Measurements from ENCODE around the gene CTNNA3.
"Not testable (repeated sequence)": the region's sequence is repeated elsewhere in the genome, so short reads cannot be mapped to it uniquely, and the experiment has no call there.

CTNNA3 gene

DNA sequence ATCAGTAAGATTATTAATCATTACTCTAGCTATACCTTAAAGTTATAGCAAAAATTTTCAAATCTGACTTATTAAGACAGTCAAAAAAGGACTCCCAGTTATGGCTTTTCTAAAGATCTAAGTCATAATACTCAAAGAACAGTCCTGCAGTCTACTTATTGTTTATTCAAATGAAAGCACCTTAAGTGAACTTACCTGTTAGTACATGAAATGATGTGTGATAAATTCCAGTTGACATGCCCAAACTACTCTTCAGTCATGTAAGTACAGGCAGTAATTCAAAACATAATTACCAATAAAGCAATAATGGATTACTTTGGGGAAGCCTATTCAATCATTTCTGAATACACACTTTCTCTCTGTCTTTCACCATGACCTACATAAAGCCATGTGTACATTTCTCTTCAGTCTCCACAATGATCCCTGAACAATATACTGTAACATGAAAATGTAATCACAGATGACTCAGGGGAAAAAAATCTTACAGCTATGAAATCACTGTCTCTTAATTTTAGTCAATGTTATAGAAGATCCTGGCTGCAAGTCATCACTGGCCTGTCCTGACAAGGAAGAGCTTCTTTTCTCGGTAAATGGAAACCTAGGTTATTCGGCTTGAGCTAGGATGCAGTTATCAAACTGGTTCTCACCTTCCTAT, 1190.9 kb downstream of the CTNNA3 start:
- DNase-seq: no peak

DNA sequence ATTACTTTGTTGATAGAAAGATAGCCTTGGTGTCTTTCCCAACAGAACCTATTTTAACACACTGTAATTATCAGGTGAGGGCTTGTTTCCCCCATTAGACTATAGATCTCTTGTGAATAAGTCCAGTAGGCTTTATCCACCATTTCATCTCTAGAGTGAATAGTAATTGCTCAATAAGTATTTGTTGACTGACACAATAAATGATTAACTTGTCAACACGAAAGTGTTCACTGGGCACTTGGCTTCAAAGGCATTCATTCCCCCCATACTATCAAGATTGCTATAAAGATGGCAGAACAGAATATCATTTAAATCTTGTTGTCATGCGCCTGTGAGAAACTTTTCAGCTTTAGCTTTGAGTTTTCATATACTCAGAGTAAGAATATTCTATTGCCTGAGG, 1194.6 kb downstream of the CTNNA3 start:
- no peak for DNase-seq

DNA sequence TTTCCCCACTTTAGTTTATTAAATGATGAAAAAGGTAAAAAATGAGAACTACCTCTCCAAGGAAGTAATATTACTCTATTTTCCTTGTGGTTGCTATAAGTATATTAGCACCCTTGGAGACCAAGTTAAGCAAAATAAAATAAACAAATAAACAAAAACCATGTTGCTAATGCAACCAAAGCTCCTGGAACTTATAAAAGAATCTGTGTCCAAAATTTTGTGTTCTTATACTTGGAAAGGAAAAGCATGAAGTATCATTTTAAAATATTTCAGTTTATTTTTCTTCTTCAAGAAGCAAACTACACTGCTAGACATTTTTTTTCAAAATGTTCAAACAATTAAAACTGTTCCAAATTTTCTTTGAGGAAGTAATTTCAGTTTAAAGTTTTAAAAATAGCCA, 1212.0 kb downstream of the CTNNA3 start:
- DNase-seq: no peak

DNA sequence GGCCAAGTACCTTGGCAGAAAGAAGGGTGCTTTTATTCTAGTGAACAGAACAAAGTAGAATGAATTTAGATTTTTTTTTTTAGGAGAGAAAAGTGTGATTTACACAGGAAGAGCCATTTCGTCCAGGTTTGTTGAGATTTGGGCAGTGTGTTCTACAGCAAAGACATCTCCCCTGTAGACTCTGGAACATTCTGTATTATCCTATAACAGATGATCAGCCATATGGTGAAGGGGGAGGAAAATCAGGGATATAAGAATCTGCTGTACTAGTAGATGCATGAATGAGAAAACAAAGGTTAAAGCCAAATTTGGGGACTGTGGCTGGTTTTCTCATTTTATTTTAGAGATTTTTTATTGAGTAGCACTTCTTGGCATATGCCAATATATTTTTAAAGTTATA, 1223.8 kb downstream of the CTNNA3 start:
- DNase-seq: no peak

DNA sequence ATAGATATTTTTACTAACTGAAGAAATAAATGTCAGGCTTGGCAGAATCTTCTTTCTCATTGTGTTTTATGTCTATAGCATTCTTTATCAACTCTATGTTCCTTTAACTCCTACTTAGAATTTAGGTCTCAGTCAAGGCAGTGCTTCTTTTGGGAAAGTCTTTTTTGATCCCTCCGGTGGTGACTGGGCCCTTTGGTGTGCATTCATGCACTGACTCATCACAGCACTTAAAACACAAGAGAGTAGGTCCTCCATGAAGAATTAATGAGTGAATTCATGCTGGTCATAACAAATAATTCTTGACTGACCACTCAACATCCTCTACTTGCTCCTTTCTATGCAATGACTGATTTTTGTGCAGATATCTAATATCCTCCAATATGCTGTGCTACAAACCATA, 1229.0 kb downstream of the CTNNA3 start:
- no peak for DNase-seq

DNA sequence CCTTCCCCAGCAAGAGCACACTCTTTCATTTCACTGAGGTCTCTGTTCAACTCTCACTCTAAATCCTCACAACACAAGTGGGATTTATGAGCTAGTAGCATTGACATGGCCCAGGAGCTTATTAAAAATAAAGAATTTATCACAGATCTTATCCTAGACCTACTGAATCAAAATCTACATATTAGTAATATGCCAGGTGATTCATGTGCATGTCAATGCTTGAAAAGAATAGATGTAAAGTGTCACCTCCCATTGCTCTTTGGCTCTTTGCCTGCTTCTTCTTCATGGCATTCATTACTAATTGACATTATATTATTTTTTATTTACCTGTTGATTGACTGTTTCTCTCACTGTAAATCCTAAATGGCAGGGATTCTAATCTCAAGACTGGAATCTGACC, 1229.4 kb downstream of the CTNNA3 start:
- DNase-seq: no peak

DNA sequence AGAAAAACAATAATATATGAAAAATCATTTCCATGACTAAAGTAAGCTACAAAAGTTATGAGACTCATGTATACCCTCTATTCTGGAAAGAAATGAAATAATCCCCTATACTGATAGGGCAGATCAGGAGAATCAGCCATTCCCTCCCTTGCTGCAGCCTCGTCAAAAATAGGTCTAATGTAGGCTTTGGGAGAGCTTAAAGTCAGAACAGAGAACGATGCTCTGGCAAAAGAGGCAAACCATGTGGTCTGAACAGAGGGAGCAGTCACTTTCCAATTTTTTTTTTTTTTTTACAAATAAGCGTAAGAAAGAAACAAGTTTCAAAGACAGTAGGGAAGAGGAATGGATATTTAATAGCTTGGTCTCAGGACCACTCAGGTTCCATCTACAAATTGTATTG, 1232.4 kb downstream of the CTNNA3 start:
- DNase-seq: no peak

DNA sequence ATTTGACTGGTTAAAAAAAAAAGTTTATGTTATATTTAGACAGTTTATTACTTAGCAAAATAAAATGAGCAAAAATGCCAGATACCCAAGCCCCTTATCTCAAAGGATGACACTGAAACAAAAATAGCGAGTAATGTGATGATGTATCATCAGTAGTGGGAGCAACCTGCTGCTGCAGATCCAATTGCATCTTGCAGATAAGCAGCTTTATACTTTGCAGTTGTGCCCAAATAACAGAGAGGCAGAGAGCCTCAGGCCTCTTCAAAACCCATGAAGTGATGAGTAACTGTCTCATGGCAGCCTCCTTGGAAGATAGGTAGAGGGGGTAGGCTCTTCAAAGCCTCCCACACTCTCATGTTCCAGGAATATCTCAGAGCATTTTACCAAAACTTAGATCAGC, 1238.4 kb downstream of the CTNNA3 start:
- no peak for DNase-seq

DNA sequence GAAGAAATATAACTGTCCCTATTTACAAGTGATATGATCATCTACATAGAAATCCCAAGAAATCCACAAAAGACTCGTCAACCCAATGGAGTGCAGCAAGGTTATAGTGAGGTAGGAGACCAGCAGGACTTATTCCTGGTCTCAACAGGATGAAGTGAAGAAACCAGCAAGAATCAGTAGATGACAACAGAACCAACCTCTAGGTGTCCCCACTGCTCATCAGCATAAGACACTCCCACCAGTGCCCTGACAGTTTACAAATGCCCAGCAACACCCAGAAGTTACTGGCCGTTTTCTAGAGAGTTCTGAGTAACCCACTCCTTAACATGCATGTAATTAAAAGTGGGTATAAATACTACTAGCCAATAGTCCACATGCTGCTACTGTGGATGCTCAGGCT, 1240.7 kb downstream of the CTNNA3 start:
- no peak for DNase-seq

DNA sequence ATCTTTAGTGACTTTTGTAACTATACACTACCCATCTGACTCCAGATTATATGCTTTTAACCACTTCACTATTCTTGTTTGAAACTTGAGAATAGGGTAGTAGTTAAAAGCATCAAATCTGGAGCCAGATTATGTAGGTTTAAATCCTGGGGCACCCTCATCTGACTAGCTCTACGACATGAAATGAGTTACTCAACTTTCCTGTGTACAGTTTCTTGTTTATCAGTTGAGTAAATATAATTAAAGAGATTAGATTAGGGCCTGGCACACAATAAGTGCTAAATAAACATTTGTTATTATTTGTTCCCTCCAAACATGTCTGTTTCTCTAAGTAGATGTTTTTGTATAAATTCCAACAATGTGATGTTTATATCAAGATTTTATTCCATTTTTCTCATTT, 1255.4 kb downstream of the CTNNA3 start:
- no peak for DNase-seq

DNA sequence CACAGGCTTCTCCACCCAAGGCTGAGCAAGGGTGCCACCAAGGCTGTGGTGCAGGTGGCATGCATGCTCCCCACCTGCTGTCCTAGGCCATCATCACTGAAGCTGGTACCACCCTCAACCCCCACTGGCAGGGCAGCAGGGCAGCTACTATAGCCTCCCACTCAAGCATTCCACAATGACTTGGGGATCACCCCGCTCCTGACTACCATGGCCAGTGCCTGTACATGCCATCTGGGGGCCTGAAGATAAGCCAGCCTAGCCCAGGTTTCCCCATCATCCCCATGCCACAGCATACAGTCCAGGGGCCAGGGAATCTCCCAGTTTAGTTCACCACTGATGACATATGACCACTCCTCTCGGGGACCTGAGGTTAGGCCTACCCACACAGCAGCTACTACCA, 1281.1 kb downstream of the CTNNA3 start:
- DNase-seq: no peak

DNA sequence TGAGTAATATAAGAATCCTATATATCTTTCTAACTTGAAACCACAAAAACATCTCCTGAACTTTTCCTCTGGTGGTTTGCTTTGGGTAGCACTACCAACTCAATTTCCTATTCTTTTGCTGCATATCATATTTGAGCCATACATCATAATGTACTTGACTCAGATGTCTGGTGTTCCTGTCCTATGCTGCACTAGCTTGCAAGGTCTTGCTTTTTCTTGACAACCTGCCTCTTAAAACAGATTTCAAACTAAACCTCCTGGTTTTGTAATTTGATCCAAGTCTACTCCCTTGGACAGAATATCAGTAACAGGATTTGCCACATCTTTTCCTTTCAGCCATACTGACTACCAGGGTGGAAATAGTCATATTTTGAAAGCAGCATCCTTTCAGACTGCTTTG, 1290.4 kb downstream of the CTNNA3 start:
- DNase-seq: no peak

DNA sequence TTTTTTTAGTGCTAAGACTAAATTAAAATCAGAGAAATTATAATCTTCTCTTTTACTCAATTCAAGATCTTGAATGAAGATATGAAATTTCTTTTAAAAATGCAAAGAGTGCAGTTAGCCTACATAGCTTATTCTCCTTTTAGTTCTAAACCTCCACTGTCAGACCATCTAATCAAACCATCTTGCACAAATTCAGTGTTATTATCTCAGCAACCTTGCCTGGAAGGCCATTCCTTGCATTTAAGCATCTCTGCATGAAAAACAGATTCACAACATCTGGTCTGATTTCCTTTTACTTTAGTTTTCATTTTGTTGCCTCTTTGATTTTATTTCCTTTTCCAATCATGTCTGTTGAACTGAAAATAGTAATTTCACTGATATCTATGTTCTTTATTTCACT, 1297.3 kb downstream of the CTNNA3 start:
- no peak for DNase-seq

DNA sequence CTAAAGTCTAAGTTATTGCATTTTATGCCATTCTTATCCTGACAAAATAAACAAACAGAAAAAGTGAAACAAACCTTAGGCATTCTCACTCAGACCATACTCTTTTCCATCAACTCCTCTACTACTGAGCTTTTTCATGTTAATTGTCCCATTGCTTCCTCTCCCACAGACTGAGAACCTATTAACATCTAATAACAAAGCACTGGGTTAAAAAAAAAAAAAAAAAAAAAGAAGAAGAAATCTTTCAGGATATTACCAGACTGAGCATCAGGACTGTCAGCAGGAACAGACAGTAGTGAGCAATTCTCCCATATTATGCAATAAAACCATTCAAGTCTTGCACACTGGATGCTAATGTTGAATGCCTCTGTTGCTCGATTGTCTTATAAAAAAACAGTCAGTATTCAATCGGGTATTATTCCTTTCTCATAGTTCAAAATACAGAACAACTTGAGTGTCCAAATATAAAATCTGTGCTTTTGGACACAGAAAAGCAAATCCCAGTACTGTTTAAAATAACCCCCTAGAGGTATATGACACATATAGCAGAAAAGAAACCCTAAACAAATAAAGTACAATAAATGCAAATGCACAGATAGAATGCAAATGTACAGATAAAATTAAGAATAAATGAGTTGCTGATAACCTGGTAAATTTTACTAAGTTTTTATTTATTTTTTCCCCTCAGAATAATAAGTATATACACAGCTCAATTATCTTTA, 1301.5 kb downstream of the CTNNA3 start:
- DNase-seq: no peak

DNA sequence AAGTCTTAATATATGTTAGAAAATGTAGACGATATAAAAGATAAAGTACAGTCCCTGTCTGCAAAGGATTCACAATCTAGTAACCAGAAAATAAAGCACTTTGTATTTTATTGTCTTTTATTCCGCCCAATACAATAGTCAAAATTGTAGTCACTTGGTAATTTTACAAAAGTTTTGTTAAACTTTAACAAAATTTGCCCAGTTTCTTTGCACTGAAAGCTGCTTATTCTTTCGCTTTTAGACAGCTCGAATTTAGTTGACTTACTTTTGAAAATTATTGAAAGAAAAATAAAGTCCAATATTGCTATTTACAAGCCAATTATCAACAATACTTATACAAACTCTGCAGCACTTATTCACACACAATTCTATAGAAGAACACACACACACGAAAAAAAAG, 1305.1 kb downstream of the CTNNA3 start:
- DNase-seq: no peak

DNA sequence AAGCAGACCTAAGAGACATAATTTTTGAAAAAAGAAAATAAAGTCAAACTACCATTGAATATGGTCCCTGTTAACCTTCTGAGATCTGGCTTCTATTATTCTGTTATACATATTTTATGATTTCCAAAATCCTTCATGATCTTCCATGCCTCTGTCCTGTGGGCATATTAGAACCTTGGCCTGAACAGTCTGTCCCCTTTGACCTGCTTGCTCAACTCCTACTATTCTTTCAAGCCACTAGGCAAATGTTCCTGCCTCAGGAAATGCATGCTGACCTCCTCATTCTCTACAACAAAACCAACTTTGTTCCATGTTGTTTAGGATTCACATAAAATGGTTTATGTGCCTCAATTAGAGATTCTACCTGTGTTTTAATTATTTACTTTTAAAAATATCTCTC, 1315.0 kb downstream of the CTNNA3 start:
- no peak for DNase-seq

DNA sequence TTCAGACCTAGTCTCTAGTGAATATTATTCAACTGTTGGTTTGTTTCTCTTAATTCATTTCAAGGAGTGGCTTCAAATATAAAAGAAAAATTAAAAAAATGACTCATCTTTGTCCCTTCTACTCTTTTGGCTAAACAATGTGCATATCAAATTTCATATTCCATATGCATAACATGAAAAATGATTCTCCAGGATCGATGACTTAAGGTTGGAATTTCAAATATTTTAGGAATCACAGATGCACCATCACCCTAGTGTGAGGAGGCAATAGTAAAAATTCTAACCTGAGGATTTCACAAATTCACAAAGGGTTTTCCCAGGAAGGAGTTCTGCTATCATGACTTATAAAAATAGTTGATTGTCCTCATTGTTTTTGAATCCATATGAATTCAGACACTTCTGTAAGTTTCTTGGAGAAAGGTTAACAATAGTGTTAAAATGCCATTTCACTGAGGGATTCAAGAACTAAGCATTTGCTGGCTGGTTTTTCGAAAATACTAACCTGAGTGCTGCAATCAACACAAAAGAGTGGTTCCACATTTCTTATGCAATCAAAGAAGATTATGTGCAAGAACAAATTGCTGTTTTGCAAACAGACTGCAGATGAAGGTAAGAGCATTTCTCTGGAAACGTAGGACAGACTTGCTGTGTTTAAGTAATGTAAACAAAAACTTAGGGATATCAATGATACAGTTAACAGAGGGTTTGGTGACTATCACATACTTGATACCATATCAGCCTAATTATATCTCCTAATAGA, 1317.7 kb downstream of the CTNNA3 start:
- DNase-seq: no peak

DNA sequence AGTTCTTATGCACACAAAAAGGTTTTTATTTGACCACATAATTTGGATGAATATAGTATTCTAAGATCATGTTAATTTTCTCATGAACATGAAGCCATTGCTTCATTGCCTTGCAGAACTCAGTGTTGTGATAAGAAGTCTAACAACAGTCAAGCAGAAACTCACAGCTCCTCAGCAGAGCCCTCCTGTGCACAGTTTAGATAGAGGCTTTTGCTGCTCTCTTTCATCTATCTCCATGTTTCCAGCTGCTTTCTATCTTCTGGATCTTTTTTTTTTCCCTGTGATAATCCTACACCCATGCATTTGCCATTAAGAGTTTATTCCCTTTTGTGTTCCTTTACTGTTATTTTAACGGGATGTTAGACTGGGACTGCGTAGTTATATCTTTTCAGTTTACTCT, 1327.8 kb downstream of the CTNNA3 start:
- no peak for DNase-seq

DNA sequence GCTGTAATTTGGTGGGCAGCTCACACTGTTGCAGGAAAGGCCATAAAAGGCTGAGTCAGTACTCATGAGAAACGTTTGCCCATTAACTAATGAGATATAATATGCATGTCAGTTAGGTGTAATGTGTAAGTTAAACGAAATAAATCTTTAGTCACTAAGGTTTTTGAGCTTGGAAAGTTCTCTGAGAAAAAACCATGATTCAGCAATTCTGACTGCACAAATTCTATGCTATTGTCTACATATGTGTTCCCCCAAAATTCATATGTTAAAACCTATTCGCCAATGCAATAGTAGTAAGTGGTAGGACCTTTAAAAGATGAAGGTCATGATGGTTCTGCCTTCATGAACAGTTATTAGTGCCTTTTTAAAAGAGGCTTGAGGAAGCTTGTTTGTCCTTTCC, 1329.8 kb downstream of the CTNNA3 start:
- DNase-seq: no peak

DNA sequence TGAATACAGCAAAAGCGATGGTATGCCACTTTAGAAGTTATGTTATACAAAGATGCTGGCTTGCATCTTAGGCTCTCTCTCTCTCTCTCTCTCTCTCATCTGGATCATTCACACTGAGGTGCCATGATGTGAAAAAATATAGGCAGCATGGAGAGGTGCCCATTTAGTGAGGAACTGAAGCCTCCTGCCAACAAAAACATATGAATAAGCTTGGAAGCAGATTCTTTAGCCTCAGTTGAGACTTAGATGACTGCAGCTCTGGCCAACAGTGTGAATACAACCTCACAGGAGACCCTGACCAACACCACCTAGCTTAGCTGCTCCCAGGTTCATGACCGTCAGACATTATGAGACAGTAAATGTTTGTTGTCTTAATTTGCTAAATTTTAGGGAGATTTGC, 1330.3 kb downstream of the CTNNA3 start:
- no peak for DNase-seq

DNA sequence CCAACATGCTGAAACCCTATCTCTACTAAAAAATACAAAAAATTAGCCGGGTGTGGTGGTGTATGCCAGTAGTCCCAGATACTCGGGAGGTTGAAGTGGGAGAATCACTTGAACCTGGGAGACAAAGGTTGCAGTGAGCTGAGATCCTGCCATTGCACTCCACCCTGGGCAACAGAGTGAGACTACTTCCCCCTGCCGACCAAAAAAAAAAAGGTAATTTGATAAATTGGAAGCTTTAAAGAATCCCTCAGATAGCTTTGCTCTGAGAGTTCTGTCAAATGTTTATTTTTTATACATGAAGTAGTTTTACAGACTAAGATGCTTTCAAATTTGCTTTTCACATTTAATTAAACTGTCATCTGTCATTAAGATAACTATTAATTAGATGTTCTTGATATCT, 1333.5 kb downstream of the CTNNA3 start:
- no peak for DNase-seq

DNA sequence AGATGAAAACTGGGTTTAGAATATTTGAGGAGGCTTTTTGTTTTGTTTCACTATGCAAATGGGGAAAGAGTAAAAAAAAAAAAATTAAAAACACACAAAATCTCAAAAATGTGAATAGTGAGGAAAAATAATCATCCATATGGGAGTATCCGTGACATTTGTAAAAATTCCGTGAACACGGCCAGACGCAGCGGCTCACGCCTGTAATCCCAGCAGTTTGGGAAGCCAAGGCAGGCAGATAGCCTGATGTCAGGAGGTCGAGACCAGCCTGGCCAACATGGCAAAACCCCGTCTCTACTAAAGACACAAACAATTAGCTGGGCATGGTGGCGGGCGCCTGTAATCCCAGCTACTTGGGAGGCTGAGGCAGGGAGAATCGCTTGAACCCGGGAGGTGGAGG, 1342.2 kb downstream of the CTNNA3 start:
- DNase-seq: not testable (repeated sequence)

DNA sequence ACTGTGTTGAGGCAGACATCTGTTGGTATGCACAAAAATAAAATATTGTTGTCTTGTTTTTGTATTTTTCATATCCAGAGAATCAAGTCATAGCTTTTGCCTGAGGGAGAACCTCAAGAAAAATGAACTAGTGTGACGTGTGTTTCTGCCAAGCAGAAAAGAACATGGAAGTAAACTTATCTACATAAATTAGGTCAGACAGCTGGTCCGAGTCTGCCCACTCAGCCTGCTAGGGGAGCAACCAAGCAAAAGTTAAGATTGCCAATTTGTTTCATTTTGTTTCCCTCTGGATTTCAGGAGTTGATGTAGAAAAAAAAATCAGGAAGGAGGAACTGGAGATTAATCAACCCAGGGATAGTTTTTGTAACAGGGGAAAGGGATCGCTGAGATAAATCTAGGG, 1342.6 kb downstream of the CTNNA3 start:
- no peak for DNase-seq
